Measurements from ENCODE around the gene HVCN1. TPM values are rescaled to one million over a fixed set of nuclear protein-coding genes. Genes with fewer than 3 reads are reported as not detected.

Gene HVCN1
- total and polyA plus RNA-seq, 2 of the 8 experiments (the other 6 are each of a cell fraction or from before 2014, with no cell fraction given) = 5.8 to 11.2 TPM

GRCh38 chr12:110680032-110680431, 8.9 kb downstream of the HVCN1 start:
- Histone ChIP-seq H3K27me3 (replicated peaks in 1 of 4; ENCODE audit: control insufficient read depth in 3 of 4, extremely low read depth in 1 of 4, insufficient read depth in 3 of 4, low read length in 3 of 4) (no peaks in the 10 kb centered on the region), H4K91ac (replicated peaks; ENCODE audit: insufficient read length, low read length) (no peak overlapping the region), H3K18ac (ENCODE audit: extremely low read depth, low read length) (no peak overlapping the region), H2AFZ (ENCODE audit: low read length) (no peak overlapping the region), H3K4me1 (replicated peaks in 1 of 4; ENCODE audit: control insufficient read depth in 3 of 4, insufficient read depth in 4 of 4, low read length in 3 of 4) (no peaks in the 10 kb centered on the region), H2BK15ac (ENCODE audit: low read length) (no peak overlapping the region), H3K9ac (replicated peaks in 1 of 4; ENCODE audit: extremely low read depth in 1 of 4, low read depth in 3 of 4, low read length in 3 of 4) (no peak overlapping the region), H3K36me3 (ENCODE audit: control insufficient read depth in 2 of 4, insufficient read depth in 4 of 4, low read length in 3 of 4) (no peaks in the 10 kb centered on the region), H4K20me1 (replicated peaks in 1 of 2; ENCODE audit: control insufficient read depth in 1 of 2, insufficient read depth in 2 of 2, low read length in 2 of 2) (no peaks in the 10 kb centered on the region), H3K4ac (replicated peaks; ENCODE audit: insufficient read length, low read depth, low read length) (no peak overlapping the region), H3K14ac (ENCODE audit: insufficient read length) (no peak overlapping the region), H3K9me3 (ENCODE audit: insufficient read depth in 2 of 2, low read depth in 1 of 2, low read length in 1 of 2) (no peaks in the 10 kb centered on the region), H2AK5ac (ENCODE audit: low read depth, low read length) (no peak overlapping the region), H3K23me2 (ENCODE audit: low read depth, low read length) (0 out of 2 replicates have a peak, but pooled peaks cover 2% of the 10 kb centered on the region), H4K5ac (ENCODE audit: insufficient read length, low read depth, low read length) (no peak overlapping the region), H3K4me3 (ENCODE audit: extremely low read depth in 1 of 4, insufficient read depth in 2 of 4, low read depth in 3 of 4, low read length in 4 of 4) (no peak overlapping the region), H3K23ac (ENCODE audit: insufficient read length) (no peak overlapping the region), H3K79me1 (ENCODE audit: low read depth, low read length) (no peaks in the 10 kb centered on the region; the same call in 1 of the 2 replicates), H2BK5ac (ENCODE audit: low read depth, low read length) (no peak overlapping the region), H4K8ac (ENCODE audit: extremely low read depth, insufficient read depth, low read length) (no peak overlapping the region), H3K4me2 (ENCODE audit: insufficient read depth in 1 of 2, low read depth in 2 of 2, low read length in 2 of 2) (no peak overlapping the region), H2BK20ac (ENCODE audit: low read length) (no peak overlapping the region), H2BK12ac (ENCODE audit: low read depth, low read length) (no peak overlapping the region), H3K56ac (replicated peaks; ENCODE audit: insufficient read length, low read depth, low read length) (no peak overlapping the region), H3K27ac (ENCODE audit: low read depth, low read length) (no peak overlapping the region), H2BK120ac (replicated peaks; ENCODE audit: low read depth, low read length) (no peak overlapping the region), H3K79me2 (ENCODE audit: control insufficient read depth in 1 of 2, insufficient read depth in 2 of 2, low read length in 2 of 2) (no peaks in the 10 kb centered on the region)
- FAIRE-seq (no peak), DNase-seq (ENCODE audit: low read depth in 1 of 2, low spot score in 2 of 2) (no peak)
- 89% methylated on average over 1 of the region's 1 CpG; no CpG with 5 or more reads in 1 of the 2 experiments for WGBS, 2 experiments (ENCODE audit: extremely low coverage in 1 of 2, insufficient coverage in 1 of 2, insufficient read length in 1 of 2, insufficient replicate concordance in 2 of 2, low coverage in 1 of 2, low lambda C conversion rate in 2 of 2, missing lambda C conversion rate in 1 of 2)
- POLR2A ChIA-PET (ENCODE audit: partially characterized antibody) = interaction anchor here (0.7 kb wide), 1 partner anchor 10 kb away, joined by 4 read pairs; the partner anchor contains the start of gene HVCN1
- CTCF ChIA-PET (ENCODE audit: partially characterized antibody) = interaction anchor here (1.4 kb wide), 1 partner anchor 78 kb away, joined by 5 read pairs; no protein-coding TSS in a partner anchor
- TF ChIP-seq RNF2 (IDR thresholded peaks at IDR 0.05; ENCODE audit: borderline replicate concordance, low read depth, low read length, missing control alignments, poor library complexity, severe bottlenecking) (no peak), RAD21 (IDR thresholded peaks at IDR 0.05 in 1 of 2, conservative IDR thresholded peaks at IDR 0.05 in 1 of 2; ENCODE audit: low read depth in 2 of 2, low read length in 2 of 2) (no peak), SIX5 (IDR thresholded peaks at IDR 0.05; ENCODE audit: low read depth, low read length) (no peak), BRCA1 (IDR thresholded peaks at IDR 0.05; ENCODE audit: low read depth, low read length) (no peak), FOSL1 (IDR thresholded peaks at IDR 0.05; ENCODE audit: insufficient read depth, low read depth, low read length) (no peak), ATF3 (IDR thresholded peaks at IDR 0.05; ENCODE audit: insufficient read depth, low read depth, low read length) (no peak), CEBPB (IDR thresholded peaks at IDR 0.05; ENCODE audit: low read depth, low read length) (no peak), TEAD4 (IDR thresholded peaks at IDR 0.05; ENCODE audit: low read depth, low read length) (no peak), KDM1A (IDR thresholded peaks at IDR 0.05; ENCODE audit: borderline replicate concordance, low read length) (no peak), GABPA (IDR thresholded peaks at IDR 0.05; ENCODE audit: borderline replicate concordance, insufficient read depth, low read length) (no peak), SIRT6 (IDR thresholded peaks at IDR 0.05; ENCODE audit: low read length) (no peak), CREB1 (IDR thresholded peaks at IDR 0.05) (no peak), MAX (IDR thresholded peaks at IDR 0.05) (no peak)

Data from H1 (cell line).